Pancreas (tissue), 10 donors: ENCODE data around the gene STARD3. TPM values are rescaled to one million over a fixed set of nuclear protein-coding genes. Genes with fewer than 3 reads are reported as not detected.

Experiments used
- ATAC-seq, 4 donors: fragments of 200-7000 bp; cut with Tn5 transposase; one replicate each; pipeline versions ENCODE4 v1.8.0 to v1.9.1; 2020; ENCODE audit warnings: mild to moderate bottlenecking in 4 of 4, moderate library complexity in 4 of 4
- DNase-seq, 6 donors: peaks; one replicate each; pipeline ENCODE4 v3.0.0-alpha.2; 2020
- FAIRE-seq: peaks from 2 replicates; lab custom pipeline; 2012; peaks lifted over from hg19 to GRCh38; lab: Jason Lieb, UNC
- H3K27ac ChIP-seq, 4 donors: fragments of 200-600 bp; sonication (generic); 1 replicate in 3 of 4; 2 replicates in 1 of 4; pipeline versions ENCODE4 v1.5.0 to v1.8.0; 2020
- H3K27me3 ChIP-seq, 4 donors: fragments of 200-600 bp; one replicate each; pipeline ENCODE4 v1.8.0; 2021
- H3K36me3 ChIP-seq, 3 donors: fragments of 200-600 bp; sonication (generic) in 1 of 3; one replicate each; pipeline versions ENCODE4 v1.5.0 to v1.8.0; 2020 to 2021
- H3K4me1 ChIP-seq, 3 donors: fragments of 200-600 bp; one replicate each; pipeline ENCODE4 v1.8.0; 2021
- H3K4me3 ChIP-seq, 4 donors: fragments of 200-600 bp; sonication (generic) in 2 of 4; one replicate each; pipeline versions ENCODE4 v1.5.0 to v1.8.0; 2020 to 2021
- H3K9me3 ChIP-seq, 4 donors: fragments of 200-600 bp; one replicate each; pipeline ENCODE4 v1.8.0; 2021
- CTCF ChIP-seq, 4 donors: fragments of 200-600 bp; sonication (generic) in 3 of 4; IDR thresholded peaks; one replicate each; pipeline versions ENCODE4 v1.5.0 to v1.8.0; 2021; ENCODE audit warnings: antibody characterized with exemption in 4 of 4
- WGBS, 2 donors: extraction: QIAGEN DNeasy Blood & Tissue Kit; methylation state at CpG; one replicate each; pipeline ENCODE4 v1.1.7; 2013; 5-methylcytosine and 5-hydroxymethylcytosine counted together
- intact Hi-C, 3 donors: fragments of 100-400 bp; cut with DNase I; formaldehyde crosslinking; loops; one replicate each; pipeline versions ENCODE4 v1.11.1 to v1.14.2; 2022
- polyA plus RNA-seq, 2 donors: library from polyadenylated mRNA; stranded (reverse); fragments of 200-250 nt; gene quantifications; one replicate each; pipeline ENCODE4 v1.2.3, GENCODE V29; 2013
- total RNA-seq, 6 donors: library from RNA; stranded (reverse); fragmentation: NEBNext Ultra II Directional in 4 of 6; extraction: Animal tissue kit (Norgen Biotek cat#: 25700) in 4 of 6; gene quantifications; one replicate each; pipeline versions ENCODE4 v1.2.1 to v1.2.4, GENCODE V29; 2021 to 2023
- donor health status: healthy with polysubstance abuse.
- donor health status: DM: no; HTN: no; CAD: no; lungs with moderate emphysema.
- donor health status: DM: no; HTN: no; CAD: no.
- donor health status: control.
- donor health status: control.
- donor health status: Bipolar disorder and iron deficiency.
- donor health status: DM: yes; HTN: yes; CAD: no.
- donor health status: DM: no; HTN: no; CAD: no.
- donor health status: DM: no; HTN: no; CAD: no.
- donor health status: DM: yes; HTN: yes; CAD: no.

The STARD3 gene
- total and polyA plus RNA-seq, 8 donors, result 24.4 to 73.8 (median 29.9) TPM

- Histone ChIP-seq H3K4me1 (peaks cover 0 to 8% (median 4%) of the 10 kb centered on the region in 3 donors), H3K4me3 (no peak overlapping the region), H3K9me3 (no peaks in the 10 kb centered on the region), H3K36me3 (no peaks in the 10 kb centered on the region), H3K27me3 (no peaks in the 10 kb centered on the region), H3K27ac (no peak overlapping the region)
- 3% methylated on average over 16 of the region's 16 CpGs for WGBS, 2 donors
- DNase-seq, result peak; percentile 89 to 99 (median 96)
- peak; percentile 90 to 95 (median 93) for TF ChIP-seq CTCF (IDR thresholded peaks at IDR 0.05)
- FAIRE-seq, result no peak
- intact Hi-C loops, result loop anchor here in 2 of 3 donors (5.0 kb wide), 3 partner anchors 71 to 134 kb away; no protein-coding TSS in a partner anchor
- peak; percentile 86 to 89 (median 88) for ATAC-seq
Observed at GRCh38 chr17:39623356-39623950, 13.5 kb upstream of the STARD3 start.

DNA sequence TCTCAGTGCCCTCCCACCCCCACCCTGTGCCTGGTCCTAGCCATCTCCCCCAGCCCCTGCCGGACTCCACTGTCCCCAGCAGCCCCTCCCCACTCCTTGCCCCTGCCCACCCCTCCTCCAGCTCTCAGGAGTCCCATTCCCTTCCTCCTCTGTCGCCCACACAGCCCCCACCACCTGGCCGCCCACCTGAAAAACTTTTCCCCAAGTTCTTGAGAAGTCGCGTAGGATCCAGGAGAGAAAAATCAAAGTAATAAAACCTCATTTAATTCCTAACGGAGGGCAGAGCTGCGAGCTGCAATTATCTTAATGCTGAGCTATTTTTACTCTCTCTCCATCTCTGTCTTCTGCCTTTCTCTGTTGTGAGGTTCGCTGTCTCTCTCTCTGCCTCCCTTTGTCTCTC lies 12.6 kb upstream of the STARD3 start:
- peak in 2 of 6 donors; percentile 10 to 24 for DNase-seq
- Histone ChIP-seq H3K9me3 (no peaks in the 10 kb centered on the region), H3K36me3 (no peaks in the 10 kb centered on the region), H3K4me1 (peaks cover 0 to 4% (median 3%) of the 10 kb centered on the region in 3 donors), H3K27me3 (no peaks in the 10 kb centered on the region), H3K27ac (no peak overlapping the region), H3K4me3 (no peak overlapping the region)
- ATAC-seq, result no peak
- intact Hi-C loops, result loop anchor here in 2 of 3 donors (5.0 kb wide), 3 partner anchors 72 to 133 kb away; no protein-coding TSS in a partner anchor
- TF ChIP-seq CTCF (IDR thresholded peaks at IDR 0.05), result no peak
- FAIRE-seq, result no peak
- WGBS, 2 donors, result 65 to 75% methylated on average over 8 of the region's 8 CpGs

DNA sequence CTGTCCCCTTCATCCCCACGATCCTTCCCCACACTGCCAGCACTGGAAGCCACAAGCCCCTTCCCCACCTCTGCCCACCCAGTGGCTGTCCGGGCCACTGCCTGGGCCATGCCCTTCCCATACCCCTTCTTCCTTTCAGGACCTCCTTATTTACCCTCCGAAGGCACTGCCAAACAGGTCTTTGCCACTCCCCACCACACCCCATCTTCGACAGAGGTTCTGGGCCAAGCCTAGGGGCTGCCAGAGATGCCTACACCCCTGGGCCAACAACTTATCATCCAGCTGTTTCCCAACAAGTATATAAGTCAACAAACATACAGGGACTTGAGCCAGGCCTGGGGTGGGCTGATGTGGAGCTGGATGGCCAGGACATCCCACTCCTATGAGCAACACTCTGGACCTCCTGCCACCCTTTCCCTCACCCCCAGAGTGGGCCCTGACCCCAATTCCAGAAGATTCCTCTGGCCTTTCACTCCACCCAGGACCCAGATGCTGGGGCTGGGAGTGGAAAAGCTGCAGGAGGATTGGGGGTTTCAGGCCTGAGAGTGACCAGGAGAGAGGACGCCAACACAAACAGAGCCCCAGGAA lies 11.7 kb upstream of the STARD3 start:
- Histone ChIP-seq H3K4me1 (peaks cover 0 to 4% (median 3%) of the 10 kb centered on the region in 3 donors), H3K4me3 (no peak overlapping the region), H3K36me3 (no peaks in the 10 kb centered on the region), H3K9me3 (no peaks in the 10 kb centered on the region), H3K27ac (no peak overlapping the region), H3K27me3 (no peaks in the 10 kb centered on the region)
- TF ChIP-seq CTCF (IDR thresholded peaks at IDR 0.05), result no peak
- ATAC-seq, result no peak
- DNase-seq, result peak in 1 of 6 donors; percentile 8
- intact Hi-C loops, result no loop called here
- 36 to 57% methylated on average over 4 to 5 of the region's 5 CpGs for WGBS, 2 donors
- FAIRE-seq, result no peak

- ATAC-seq (peak in 1 of 4 donors; percentile 21), DNase-seq (peak in 3 of 6 donors; percentile 36 to 54 (median 40)), FAIRE-seq (no peak)
- H3K4me1 ChIP-seq, result peaks cover 0 to 4% (median 3%) of the 10 kb centered on the region in 3 donors
- H3K4me3 ChIP-seq, result peak within 1 kb of the TSS in 3 of 4 donors; percentile 34 to 44 (median 42)
- H3K9me3 ChIP-seq, result no peaks in the 10 kb centered on the region
- 11 to 14% methylated on average over 28 to 29 of the region's 29 CpGs for WGBS, 2 donors
- TF ChIP-seq CTCF (IDR thresholded peaks at IDR 0.05), result no peak
- intact Hi-C loops, result loop anchor here in 1 of 3 donors (2.0 kb wide), 1 partner anchor 78 kb away; no protein-coding TSS in a partner anchor
- H3K36me3 ChIP-seq, result no peaks in the 10 kb centered on the region
- peak within 1 kb of the TSS; percentile 59 to 84 (median 73) for H3K27ac ChIP-seq
- no peaks in the 10 kb centered on the region for H3K27me3 ChIP-seq
Observed at GRCh38 chr17:39626171-39627046, 10.5 kb upstream of the STARD3 start, which contains the start of gene PPP1R1B. Gene PPP1R1B, plus strand, starts transcription at chr17:39626952. Its CDS starts 441 bp downstream, at chr17:39627393.
